GM12878 (cell line): ENCODE results near the gene CRAMP1. TPM values are rescaled to one million over a fixed set of nuclear protein-coding genes. Genes with fewer than 3 reads are reported as not detected.

Source experiments
- ATF3 ChIP-seq: IDR thresholded peaks from 2 replicates; pipeline ENCODE4 v1.6.1; 2011; ENCODE audit warnings: low read depth, mild to moderate bottlenecking, low read length, moderate library complexity, borderline replicate concordance; ENCODE audit errors: extremely low read depth
- BCL11A ChIP-seq: IDR thresholded peaks from 2 replicates; pipeline ENCODE4 v1.6.1; 2011; ENCODE audit warnings: low read depth, low read length
- CEBPB ChIP-seq, 2 experiments: fragments of 150-350 bp in 1 of 2; IDR thresholded peaks; 2 replicates each; pipeline ENCODE4 v1.6.1; 2012 to 2014; ENCODE audit warnings: low read depth in 2 of 2, low read length in 2 of 2, borderline replicate concordance in 1 of 2, inconsistent platforms in 1 of 2
- CREB1 ChIP-seq: IDR thresholded peaks from 2 replicates; pipeline ENCODE4 v1.6.1; 2012; ENCODE audit warnings: low read depth, mild to moderate bottlenecking, inconsistent platforms
- E2F4 ChIP-seq: IDR thresholded peaks from 2 replicates; pipeline ENCODE4 v1.6.1; 2012; ENCODE audit warnings: low read depth, low read length, improper control_type of control experiment
- GATAD2B ChIP-seq: fragments of 450-650 bp; conservative IDR thresholded peaks from 2 replicates; pipeline ENCODE4 v1.6.1; 2017; ENCODE audit warnings: low read depth, mild to moderate bottlenecking, moderate library complexity
- MEF2A ChIP-seq: IDR thresholded peaks from 2 replicates; pipeline ENCODE4 v1.6.1; 2011; ENCODE audit warnings: low read depth, mild to moderate bottlenecking, low read length, moderate library complexity; ENCODE audit not compliant: insufficient read depth
- MYB ChIP-seq: fragments of 150-350 bp; IDR thresholded peaks from 2 replicates; pipeline ENCODE4 v1.6.1; 2014; ENCODE audit warnings: mild to moderate bottlenecking, low read depth, low read length, borderline replicate concordance
- NFXL1 ChIP-seq: fragments of 450-650 bp; IDR thresholded peaks from 2 replicates; pipeline ENCODE4 v1.6.1; 2017; ENCODE audit warnings: antibody characterized with exemption, mild to moderate bottlenecking, borderline replicate concordance
- NFYA ChIP-seq: IDR thresholded peaks from 2 replicates; pipeline ENCODE4 v1.6.1; 2011; ENCODE audit warnings: low read depth, mild to moderate bottlenecking, low read length, improper control_type of control experiment, borderline replicate concordance
- NR2C1 ChIP-seq: fragments of 450-650 bp; IDR thresholded peaks from 2 replicates; pipeline ENCODE4 v1.6.1; 2017; ENCODE audit warnings: antibody characterized with exemption, mild to moderate bottlenecking, moderate library complexity
- PAX5 ChIP-seq: IDR thresholded peaks from 2 replicates; pipeline ENCODE4 v1.6.1; 2011; ENCODE audit warnings: low read depth, low read length, borderline replicate concordance
- POLR2A ChIP-seq: IDR thresholded peaks from 2 replicates; pipeline ENCODE4 v1.6.1; 2011; ENCODE audit warnings: low read depth, mild to moderate bottlenecking, low read length
- RAD51 ChIP-seq: fragments of 450-650 bp; IDR thresholded peaks from 2 replicates; pipeline ENCODE4 v1.6.1; 2016; ENCODE audit warnings: moderate library complexity, mild to moderate bottlenecking, inconsistent platforms
- RELA ChIP-seq: fragments of 450-650 bp; IDR thresholded peaks from 2 replicates; pipeline ENCODE4 v1.8.0; 2014; ENCODE audit warnings: borderline replicate concordance; ENCODE audit not compliant: partially characterized antibody
- REST ChIP-seq: IDR thresholded peaks from 2 replicates; pipeline ENCODE4 v1.6.1; 2012; ENCODE audit warnings: mild to moderate bottlenecking, low read depth, low read length
- RFX5 ChIP-seq: IDR thresholded peaks from 2 replicates; pipeline ENCODE4 v1.6.1; 2011; ENCODE audit warnings: low read depth, low read length, improper control_type of control experiment
- SIX5 ChIP-seq: IDR thresholded peaks from 2 replicates; pipeline ENCODE4 v1.6.1; 2011; ENCODE audit warnings: mild to moderate bottlenecking, low read depth, low read length, moderate library complexity; ENCODE audit not compliant: severe bottlenecking
- SMAD5 ChIP-seq: IDR thresholded peaks from 2 replicates; pipeline ENCODE4 v1.6.1; 2016; ENCODE audit warnings: antibody characterized with exemption, low read depth
- SUZ12 ChIP-seq: fragments of 200-600 bp; sonication (generic); IDR thresholded peaks from one replicate; pipeline ENCODE4 v1.6.1; 2018; ENCODE audit warnings: antibody characterized with exemption, mild to moderate bottlenecking; ENCODE audit not compliant: unreplicated experiment
- TCF7 ChIP-seq: IDR thresholded peaks from 2 replicates; pipeline ENCODE4 v1.6.1; 2014; ENCODE audit warnings: antibody characterized with exemption, borderline replicate concordance
- USF2 ChIP-seq: IDR thresholded peaks from 2 replicates; pipeline ENCODE4 v1.6.1; 2011; ENCODE audit warnings: low read depth, low read length, improper control_type of control experiment, borderline replicate concordance
- YBX1 ChIP-seq: fragments of 450-650 bp; IDR thresholded peaks from 2 replicates; pipeline ENCODE4 v1.6.1; 2016; ENCODE audit warnings: antibody characterized with exemption
- polyA plus RNA-seq, 11 experiments: library from polyadenylated mRNA; depleted of rRNA in 4 of 11; unstranded in 6 of 11; stranded (reverse) in 5 of 11; fragments of >200 nt; fragmentation: Nextera tagmentation in 4 of 11; fragmentation: Illumina TruSeq in 1 of 11; extraction: Ambion mirVana in 4 of 11; extraction: Trizol in 1 of 11; gene quantifications; 1 replicate in 1 of 11; 2 replicates in 10 of 11; pipeline versions ENCODE4 v1.2.1 to v1.2.3, GENCODE V29; 2011 to 2016; ENCODE audit warnings: inconsistent platforms in 2 of 11, missing spikeins in 2 of 11, low read depth in 1 of 11
- total RNA-seq, 4 experiments: library from RNA; depleted of rRNA in 3 of 4; stranded (reverse); fragments of >200 nt in 3 of 4; fragmentation: Illumina TruSeq in 1 of 4; extraction: Trizol in 1 of 4; gene quantifications; 2 replicates each; pipeline versions ENCODE4 v1.2.1 to v1.2.3, GENCODE V29; 2013 to 2021

CRAMP1 gene
- total and polyA plus RNA-seq, 10 of the 15 experiments (the other 5 are each of a cell fraction or from before 2014, with no cell fraction given) = 0.37 to 9.8 (median 3.9) TPM

GRCh38 chr16:1705688-1706385 is 93.7 kb downstream of the CRAMP1 start, which contains the start of gene MAPK8IP3 (continued):
- TF ChIP-seq SIX5 (peak; percentile 29), CEBPB (IDR thresholded peaks at IDR 0.05; ENCODE audit: borderline replicate concordance in 1 of 2, low read depth in 2 of 2, low read length in 2 of 2) (no peak), E2F4 (no peak), RFX5 (no peak), SUZ12 (no peak), TCF7 (no peak), CREB1 (peak; percentile 97), PAX5 (peak; percentile 45; the same call in 1 of the 2 replicates), POLR2A (peak; percentile 96), REST (0 out of 2 replicates have a peak, but pooled peaks have one; percentile 7), USF2 (no peak), NFXL1 (peak; percentile 68; the same call in 1 of the 2 replicates), ATF3 (peak; percentile 13; the same call in 1 of the 2 replicates), RAD51 (no peak), RELA (peak; percentile 89), NFYA (no peak), NR2C1 (peak; percentile 66), MEF2A (0 out of 2 replicates have a peak, but pooled peaks have one; percentile 43), BCL11A (0 out of 2 replicates have a peak, but pooled peaks have one; percentile 0), YBX1 (no peak), MYB (peak; percentile 77; the same call in 1 of the 2 replicates), GATAD2B (peak; percentile 96), SMAD5 (peak; percentile 62; the same call in 1 of the 2 replicates)
